ENCODE results near the gene PMCH. TPM values are rescaled to one million over a fixed set of nuclear protein-coding genes. Genes with fewer than 3 reads are reported as not detected.
"Not testable (repeated sequence)": the region's sequence is repeated elsewhere in the genome, so short reads cannot be mapped to it uniquely, and the experiment has no call there.

Gene PMCH
- polyA plus RNA-seq, 4 donors = 0.38 to 1.3 (median 0.68) TPM; not detected in 1

GRCh38 chr12:102147062-102147587 lies 50.5 kb downstream of the PMCH start:
- DNase-seq (ENCODE audit: low read depth in 4 of 4, low spot score in 3 of 4) = not testable (repeated sequence)

Other genes starting within 250 kb of the PMCH start
- 10 to 100 TPM; 51.3 to 63.8 (median 56.9) TPM for gene WASHC3, start 135.8 kb downstream of the PMCH start, polyA plus RNA-seq (ENCODE audit: insufficient read length in 4 of 4)
- 10 to 100 TPM; 26.4 to 37.3 (median 32.6) TPM for gene NUP37, start 77.7 kb downstream of the PMCH start, polyA plus RNA-seq (ENCODE audit: insufficient read length in 4 of 4)
- 10 to 100 TPM; 13.8 to 16.9 (median 15.2) TPM for gene PARPBP, start 77.7 kb downstream of the PMCH start, polyA plus RNA-seq (ENCODE audit: insufficient read length in 4 of 4)

Measured in left renal pelvis (tissue), 4 donors.